H1 (cell line): ENCODE results near the gene ZNF620. TPM values are rescaled to one million over a fixed set of nuclear protein-coding genes. Genes with fewer than 3 reads are reported as not detected.

Experiments
- ASH2L ChIP-seq: fragments of 200-600, 300-600 bp; sonication (generic); IDR thresholded peaks from one replicate; pipeline ENCODE4 v1.7.1; 2017; ENCODE audit warnings: low read length
- BACH1 ChIP-seq: IDR thresholded peaks from 2 replicates; pipeline ENCODE4 v1.6.1; 2012; ENCODE audit warnings: low read length, improper control_type of control experiment
- CBX5 ChIP-seq: fragments of 300-800, 300-1000 bp; sonication (generic); IDR thresholded peaks from 2 replicates; pipeline ENCODE4 v1.7.1; 2016; ENCODE audit warnings: antibody characterized with exemption, low read length, low read depth
- EGR1 ChIP-seq: IDR thresholded peaks from 2 replicates; pipeline ENCODE4 v1.6.1; 2011; ENCODE audit warnings: low read depth, low read length, borderline replicate concordance
- JUND ChIP-seq: IDR thresholded peaks from 2 replicates; pipeline ENCODE4 v1.6.1; 2011; ENCODE audit warnings: mild to moderate bottlenecking, improper control_type of control experiment, low read length
- KDM5A ChIP-seq: fragments of 200-600 bp; IDR thresholded peaks from 2 replicates; pipeline ENCODE4 v1.7.1; 2012; ENCODE audit warnings: mild to moderate bottlenecking, low read length, inconsistent platforms, mixed read lengths
- RBBP5 ChIP-seq: IDR thresholded peaks from 2 replicates; pipeline ENCODE4 v1.7.1; 2012; ENCODE audit warnings: low read depth, mild to moderate bottlenecking, inconsistent platforms, low read length, moderate library complexity, borderline replicate concordance
- RNF2 ChIP-seq: fragments of 200-900, 300-1000 bp; sonication (generic); IDR thresholded peaks from 2 replicates; pipeline ENCODE4 v1.7.1; 2016; ENCODE audit warnings: borderline replicate concordance, low read depth, mild to moderate bottlenecking, antibody characterized with exemption, low read length; ENCODE audit not compliant: poor library complexity, severe bottlenecking; ENCODE audit errors: missing control alignments
- SP1 ChIP-seq: IDR thresholded peaks from 2 replicates; pipeline ENCODE4 v1.6.1; 2011; ENCODE audit warnings: low read depth, low read length
- TAF1 ChIP-seq: IDR thresholded peaks from 2 replicates; pipeline ENCODE4 v1.6.1; 2011; ENCODE audit warnings: mild to moderate bottlenecking, low read depth, low read length
- polyA plus RNA-seq, 7 experiments: library from polyadenylated mRNA; depleted of rRNA in 3 of 7; stranded (reverse) in 5 of 7; unstranded in 2 of 7; fragments of >200 nt in 5 of 7; fragments of 200-250 nt in 2 of 7; gene quantifications; 1 replicate in 5 of 7; 2 replicates in 1 of 7; 4 replicates in 1 of 7; pipeline versions ENCODE4 v1.2.1 to v1.2.3, GENCODE V29; 2011 to 2013; ENCODE audit warnings: missing spikeins in 2 of 7, mixed read lengths in 2 of 7
- total RNA-seq: library from RNA; stranded (reverse); fragmentation: NEBNext Ultra II Directional; extraction: Animal tissue kit (Norgen Biotek cat#: 25700); gene quantifications from 2 replicates; pipeline ENCODE4 v1.2.1, GENCODE V29; 2021

ZNF620 gene
- total and polyA plus RNA-seq, 2 of the 8 experiments (the other 6 are each of a cell fraction or from before 2014, with no cell fraction given) = 5.1 to 20.2 TPM

DNA sequence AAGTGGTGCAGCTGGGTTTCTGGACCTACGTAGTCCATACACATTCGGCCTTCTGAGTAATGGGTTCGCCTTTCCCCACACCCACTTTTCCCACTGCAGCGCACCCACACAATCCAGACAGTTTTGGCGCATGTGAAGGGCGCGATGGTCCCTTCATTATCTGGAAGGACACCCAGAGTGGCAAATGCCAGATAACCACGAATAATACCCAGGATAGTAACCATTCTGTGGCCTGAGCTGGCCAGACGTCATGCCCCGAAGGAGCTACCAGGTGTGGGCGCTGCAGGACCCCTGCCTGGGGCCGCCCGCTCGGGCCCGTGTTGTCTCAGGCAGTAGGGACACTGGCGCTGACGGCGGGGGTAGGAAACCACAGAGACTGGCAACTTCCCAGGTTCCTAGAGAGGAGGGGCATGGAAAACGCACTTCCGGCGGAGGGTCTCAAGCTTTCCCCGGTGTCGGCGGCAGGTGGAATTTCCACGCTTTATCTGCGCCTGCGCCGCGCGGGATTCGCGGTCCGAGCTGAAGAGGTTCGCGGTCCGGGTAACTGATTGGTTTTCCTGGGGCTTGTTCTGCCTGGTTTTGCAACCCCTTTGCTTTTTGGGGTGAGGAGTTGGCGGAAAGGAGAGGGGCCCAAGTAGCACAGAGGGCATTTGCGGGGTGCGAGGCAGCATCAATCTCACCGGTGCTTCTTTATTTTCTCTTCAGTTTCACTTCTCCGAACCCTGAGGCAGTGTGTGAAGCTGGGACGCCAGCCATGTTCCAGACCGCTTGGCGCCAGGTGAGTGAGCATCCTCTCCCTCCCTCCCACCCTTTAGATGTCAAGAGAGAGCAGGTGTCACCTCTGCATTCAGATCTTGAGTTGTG lies at the start of gene ZNF620 (continued):
- TF ChIP-seq BACH1 (peak; percentile 90), RBBP5 (peak; percentile 83; the same call in 1 of the 2 replicates), KDM5A (no peak), RNF2 (no peak), JUND (no peak), ASH2L (peak; percentile 77), SP1 (no peak), CBX5 (no peak), TAF1 (peak; percentile 83; the same call in 1 of the 2 replicates), EGR1 (peak; percentile 44; the same call in 1 of the 2 replicates)
